Upper lobe of left lung (tissue), 6 donors: ENCODE measurements around the gene FAM120AOS. TPM values are rescaled to one million over a fixed set of nuclear protein-coding genes. Genes with fewer than 3 reads are reported as not detected.

ENCODE experiments used
- ATAC-seq, 2 donors: fragments of 200-7000 bp; cut with Tn5 transposase; one replicate each; pipeline ENCODE4 v1.9.1; 2022; ENCODE audit warnings: mild to moderate bottlenecking in 2 of 2, moderate library complexity in 2 of 2; ENCODE audit not compliant: low FRiP score in 2 of 2
- DNase-seq, 2 donors: peaks; one replicate each; pipeline ENCODE4 v3.0.0-alpha.2; 2019 to 2020
- H3K27ac ChIP-seq, 4 donors: fragments of 200-600 bp; sonication (generic); one replicate each; pipeline ENCODE4 v1.5.1; 2016 to 2019
- H3K27me3 ChIP-seq, 4 donors: fragments of 200-600 bp; sonication (generic); one replicate each; pipeline ENCODE4 v1.5.1; 2017 to 2019
- H3K36me3 ChIP-seq, 4 donors: fragments of 200-600 bp; sonication (generic); one replicate each; pipeline ENCODE4 v1.5.1; 2016 to 2019
- H3K4me1 ChIP-seq, 4 donors: fragments of 200-600 bp; sonication (generic); one replicate each; pipeline ENCODE4 v1.5.1; 2018 to 2019
- H3K4me3 ChIP-seq, 4 donors: fragments of 200-600 bp; sonication (generic); one replicate each; pipeline ENCODE4 v1.5.1; 2017 to 2019; ENCODE audit warnings: mild to moderate bottlenecking in 2 of 4, moderate library complexity in 1 of 4
- H3K9me3 ChIP-seq, 4 donors: fragments of 200-600 bp; sonication (generic); one replicate each; pipeline ENCODE4 v1.5.1; 2018 to 2019
- EP300 ChIP-seq, 4 donors: sonication (generic); formaldehyde crosslinking; IDR thresholded peaks; one replicate each; pipeline ENCODE4 v1.5.1; 2017; ENCODE audit warnings: antibody characterized with exemption in 4 of 4, control low read depth in 2 of 4
- POLR2A ChIP-seq, 4 donors: fragments of 450-650 bp; IDR thresholded peaks; one replicate each; pipeline ENCODE4 v1.5.1; 2016 to 2017; ENCODE audit warnings: antibody characterized with exemption in 4 of 4, mild to moderate bottlenecking in 2 of 4
- POLR2AphosphoS5 ChIP-seq, 2 donors: sonication (generic); formaldehyde crosslinking; IDR thresholded peaks; one replicate each; pipeline ENCODE4 v1.5.1; 2017; ENCODE audit warnings: antibody characterized with exemption in 2 of 2
- WGBS, 2 donors: methylation state at CpG; one replicate each; pipeline ENCODE4 v1.1.5; 2017 to 2018; 5-methylcytosine and 5-hydroxymethylcytosine counted together
- total RNA-seq, 6 donors: library from RNA; depleted of rRNA in 4 of 6; stranded (reverse); fragments of >200 nt in 4 of 6; gene quantifications; one replicate each; pipeline versions ENCODE4 v1.1.0 to v1.2.1, GENCODE V29; 2016 to 2021
- TF ChIP-seq, protein P1 (sequence below), 6 experiments: fragments of 450-650 bp in 4 of 6; fragments of 200-600 bp in 2 of 6; sonication (generic) in 2 of 6; IDR thresholded peaks; one replicate each; pipeline ENCODE4 v1.5.1; 2016 to 2019; ENCODE audit warnings: antibody characterized with exemption in 6 of 6
- donor health status: DM: no; HTN: no; CAD: no; lungs with moderate emphysema.
- donor health status: DM: no; HTN: yes; CAD: no; lungs with severe emphysema.

Gene FAM120AOS
- total RNA-seq, 6 donors from 2014 or later: 34.5 to 62.8 (median 47.9) TPM

DNA sequence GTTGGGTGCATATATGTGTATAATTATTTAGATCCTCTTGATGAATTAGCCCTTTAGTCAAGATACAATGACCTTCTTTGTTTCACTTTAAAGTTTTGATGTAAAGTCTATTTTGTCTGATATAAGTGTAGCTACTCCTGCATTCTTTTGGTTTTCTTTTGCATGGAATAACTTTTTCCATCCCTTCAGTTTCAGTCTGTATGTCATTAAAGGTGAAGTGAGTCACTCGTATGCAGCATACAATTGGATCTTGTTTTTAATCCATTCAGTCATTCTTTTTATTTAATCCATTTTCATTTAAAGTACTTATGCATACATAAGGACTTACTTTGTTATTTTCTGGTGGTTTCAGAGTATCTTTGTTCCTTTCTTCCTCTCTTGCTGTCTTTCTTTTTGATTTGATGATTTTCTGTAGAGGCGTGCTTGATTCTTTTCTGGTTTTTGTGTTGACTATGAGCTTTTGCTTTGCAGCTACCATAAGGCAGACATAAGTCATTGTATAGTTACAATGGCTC is 38.1 kb downstream of the FAM120AOS start:
- Histone ChIP-seq H3K36me3 (no peaks in the 10 kb centered on the region), H3K27ac (no peak overlapping the region), H3K27me3 (no peaks in the 10 kb centered on the region), H3K4me1 (no peaks in the 10 kb centered on the region), H3K4me3 (no peak overlapping the region), H3K9me3 (peaks cover 0 to 18% (median 2%) of the 10 kb centered on the region in 4 donors)
- ATAC-seq (no peak), DNase-seq (no peak)
- TF ChIP-seq, protein P1, sequence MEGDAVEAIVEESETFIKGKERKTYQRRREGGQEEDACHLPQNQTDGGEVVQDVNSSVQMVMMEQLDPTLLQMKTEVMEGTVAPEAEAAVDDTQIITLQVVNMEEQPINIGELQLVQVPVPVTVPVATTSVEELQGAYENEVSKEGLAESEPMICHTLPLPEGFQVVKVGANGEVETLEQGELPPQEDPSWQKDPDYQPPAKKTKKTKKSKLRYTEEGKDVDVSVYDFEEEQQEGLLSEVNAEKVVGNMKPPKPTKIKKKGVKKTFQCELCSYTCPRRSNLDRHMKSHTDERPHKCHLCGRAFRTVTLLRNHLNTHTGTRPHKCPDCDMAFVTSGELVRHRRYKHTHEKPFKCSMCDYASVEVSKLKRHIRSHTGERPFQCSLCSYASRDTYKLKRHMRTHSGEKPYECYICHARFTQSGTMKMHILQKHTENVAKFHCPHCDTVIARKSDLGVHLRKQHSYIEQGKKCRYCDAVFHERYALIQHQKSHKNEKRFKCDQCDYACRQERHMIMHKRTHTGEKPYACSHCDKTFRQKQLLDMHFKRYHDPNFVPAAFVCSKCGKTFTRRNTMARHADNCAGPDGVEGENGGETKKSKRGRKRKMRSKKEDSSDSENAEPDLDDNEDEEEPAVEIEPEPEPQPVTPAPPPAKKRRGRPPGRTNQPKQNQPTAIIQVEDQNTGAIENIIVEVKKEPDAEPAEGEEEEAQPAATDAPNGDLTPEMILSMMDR (IDR thresholded peaks at IDR 0.05): no peak
- no peak for TF ChIP-seq POLR2AphosphoS5 (IDR thresholded peaks at IDR 0.05)
- no peak for TF ChIP-seq POLR2A (IDR thresholded peaks at IDR 0.05)
- TF ChIP-seq EP300 (IDR thresholded peaks at IDR 0.05): no peak
- 90 to 94% methylated on average over 2 of the region's 2 CpGs for WGBS, 2 donors

DNA sequence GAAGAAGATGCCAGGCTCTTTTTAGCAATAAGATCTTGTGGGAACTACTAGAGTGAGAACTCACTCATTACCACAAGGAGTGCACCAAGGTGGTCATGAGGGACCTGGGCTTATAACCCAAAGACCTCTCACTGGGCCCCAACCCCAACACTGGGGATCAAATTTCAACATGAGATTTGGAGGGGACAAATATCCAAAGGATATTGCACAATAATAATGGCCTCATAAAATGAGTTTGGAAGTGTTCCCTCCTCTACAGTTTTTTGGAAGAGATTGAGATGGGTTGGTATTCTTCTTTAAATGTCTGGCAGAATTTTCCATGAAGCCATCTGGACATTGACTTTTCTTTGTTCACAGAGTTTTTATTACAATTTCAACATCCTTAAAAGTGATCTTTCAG is 39.9 kb downstream of the FAM120AOS start:
- DNase-seq (no peak), ATAC-seq (no peak)
- Histone ChIP-seq H3K4me1 (no peaks in the 10 kb centered on the region), H3K27me3 (no peaks in the 10 kb centered on the region), H3K9me3 (peaks cover 0 to 8% (median 2%) of the 10 kb centered on the region in 4 donors), H3K27ac (no peak overlapping the region), H3K4me3 (no peak overlapping the region), H3K36me3 (no peaks in the 10 kb centered on the region)
- TF ChIP-seq POLR2A (IDR thresholded peaks at IDR 0.05): no peak
- TF ChIP-seq EP300 (IDR thresholded peaks at IDR 0.05): no peak
- TF ChIP-seq POLR2AphosphoS5 (IDR thresholded peaks at IDR 0.05): no peak
- TF ChIP-seq, protein P1 (IDR thresholded peaks at IDR 0.05): no peak

DNA sequence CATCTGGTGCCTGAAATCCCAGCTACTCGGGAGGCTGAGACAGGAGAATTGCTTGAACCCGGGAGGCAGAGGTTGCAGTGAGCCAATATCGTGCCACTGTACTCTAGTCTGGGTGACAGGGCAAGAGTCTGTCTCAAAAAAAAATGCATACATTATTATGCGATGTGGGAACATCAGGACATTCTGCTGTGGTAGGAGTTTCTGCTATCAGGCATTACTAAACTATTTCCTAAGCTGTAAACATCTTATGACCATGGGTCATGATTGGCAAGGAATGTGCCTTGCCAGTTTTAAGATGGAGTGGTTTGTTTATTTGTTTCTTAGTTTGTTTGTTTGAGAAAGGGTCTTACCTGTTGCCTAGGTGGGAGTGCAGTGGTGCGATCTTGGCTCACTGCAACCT is 47.0 kb downstream of the FAM120AOS start:
- Histone ChIP-seq H3K9me3 (no peaks in the 10 kb centered on the region), H3K27ac (no peak overlapping the region), H3K27me3 (no peaks in the 10 kb centered on the region), H3K36me3 (no peaks in the 10 kb centered on the region), H3K4me3 (no peak overlapping the region), H3K4me1 (no peaks in the 10 kb centered on the region)
- WGBS, 2 donors: 91 to 95% methylated on average over 5 of the region's 5 CpGs
- DNase-seq (no peak), ATAC-seq (no peak)
- TF ChIP-seq, protein P1 (IDR thresholded peaks at IDR 0.05): no peak

DNA sequence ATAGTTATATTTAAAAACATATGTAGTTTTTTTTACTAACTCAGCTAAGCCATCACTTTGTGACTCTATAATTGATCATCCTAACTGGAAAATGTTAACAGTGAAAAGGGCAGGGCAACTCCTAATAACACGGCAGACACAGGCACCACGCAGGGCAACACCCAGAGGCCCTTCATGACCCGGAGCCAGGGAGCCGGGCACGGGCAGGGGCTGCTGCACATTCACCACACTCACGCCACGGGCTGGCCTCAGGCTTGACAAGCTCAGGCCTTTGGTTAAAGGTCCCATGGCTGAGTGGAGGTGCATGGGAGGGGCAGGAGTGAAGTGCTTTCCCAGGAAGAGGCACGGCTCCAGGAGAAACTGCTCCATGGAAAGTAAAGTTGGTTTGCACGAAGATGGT is 54.9 kb downstream of the FAM120AOS start:
- Histone ChIP-seq H3K4me1 (peaks cover 0 to 7% (median 1%) of the 10 kb centered on the region in 4 donors), H3K27ac (no peak overlapping the region), H3K9me3 (no peaks in the 10 kb centered on the region), H3K36me3 (no peaks in the 10 kb centered on the region), H3K4me3 (no peak overlapping the region), H3K27me3 (no peaks in the 10 kb centered on the region)
- DNase-seq: peak; percentile 27 to 72
- no peak for ATAC-seq
- TF ChIP-seq, protein P1 (IDR thresholded peaks at IDR 0.05): no peak
- TF ChIP-seq POLR2AphosphoS5 (IDR thresholded peaks at IDR 0.05) (no peak), EP300 (IDR thresholded peaks at IDR 0.05) (no peak), POLR2A (IDR thresholded peaks at IDR 0.05) (no peak)
- WGBS, 2 donors: 78% methylated on average over 8 to 9 of the region's 9 CpGs

DNA sequence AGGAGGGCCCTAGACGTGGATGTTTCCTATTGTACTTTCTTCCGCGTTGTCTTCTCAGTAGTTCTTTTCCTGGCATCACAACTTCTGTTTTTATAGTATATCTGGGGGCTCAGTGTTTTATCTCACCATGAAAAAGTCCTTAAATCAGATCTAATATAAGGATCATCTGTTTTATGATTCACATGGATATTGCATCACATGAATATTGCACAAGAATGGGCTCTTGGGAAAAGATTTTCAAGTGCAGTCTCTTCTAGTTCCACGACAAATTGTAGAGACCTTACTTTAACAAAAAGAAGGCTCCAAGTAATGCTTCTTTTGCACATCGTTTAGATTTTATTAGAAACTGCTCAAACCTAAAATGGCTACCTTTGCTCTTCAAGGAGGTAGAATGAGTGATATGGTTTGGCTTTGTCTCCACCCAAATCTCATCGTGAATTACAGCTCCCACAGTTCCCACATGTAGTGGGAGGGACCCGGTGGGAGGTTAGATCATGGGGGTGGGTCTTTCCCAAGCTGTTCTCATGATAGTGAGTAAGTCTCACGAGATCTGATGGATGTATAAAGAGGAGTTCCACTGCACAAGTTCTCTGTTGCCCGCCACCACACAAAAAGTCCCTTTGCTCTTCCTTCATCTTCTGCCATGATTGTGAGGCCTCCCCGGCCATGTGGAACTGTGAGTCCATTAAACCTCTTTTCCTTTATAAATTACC is 55.6 kb downstream of the FAM120AOS start:
- Histone ChIP-seq H3K9me3 (no peaks in the 10 kb centered on the region), H3K4me3 (no peak overlapping the region), H3K36me3 (no peaks in the 10 kb centered on the region), H3K27ac (no peak overlapping the region), H3K4me1 (peaks cover 0 to 7% (median 1%) of the 10 kb centered on the region in 4 donors), H3K27me3 (no peaks in the 10 kb centered on the region)
- TF ChIP-seq EP300 (IDR thresholded peaks at IDR 0.05) (no peak), POLR2A (IDR thresholded peaks at IDR 0.05) (no peak), POLR2AphosphoS5 (IDR thresholded peaks at IDR 0.05) (no peak)
- TF ChIP-seq, protein P1 (IDR thresholded peaks at IDR 0.05): no peak
- DNase-seq: no peak
- ATAC-seq: peak in 1 of 2 donors; percentile 47
- WGBS, 2 donors: 64 to 68% methylated on average over 10 of the region's 10 CpGs
